NCI-H1417 (cell line): ENCODE results near the gene VPS36.
"Not testable (repeated sequence)": the region's sequence is repeated elsewhere in the genome, so short reads cannot be mapped to it uniquely, and the experiment has no call there.

Source experiments
- DNase-seq, 3 experiments: peaks; one replicate each; lab custom pipeline; 2025; lab: John Stamatoyannopoulos, UW

VPS36 gene, protein sequence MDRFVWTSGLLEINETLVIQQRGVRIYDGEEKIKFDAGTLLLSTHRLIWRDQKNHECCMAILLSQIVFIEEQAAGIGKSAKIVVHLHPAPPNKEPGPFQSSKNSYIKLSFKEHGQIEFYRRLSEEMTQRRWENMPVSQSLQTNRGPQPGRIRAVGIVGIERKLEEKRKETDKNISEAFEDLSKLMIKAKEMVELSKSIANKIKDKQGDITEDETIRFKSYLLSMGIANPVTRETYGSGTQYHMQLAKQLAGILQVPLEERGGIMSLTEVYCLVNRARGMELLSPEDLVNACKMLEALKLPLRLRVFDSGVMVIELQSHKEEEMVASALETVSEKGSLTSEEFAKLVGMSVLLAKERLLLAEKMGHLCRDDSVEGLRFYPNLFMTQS

DNA sequence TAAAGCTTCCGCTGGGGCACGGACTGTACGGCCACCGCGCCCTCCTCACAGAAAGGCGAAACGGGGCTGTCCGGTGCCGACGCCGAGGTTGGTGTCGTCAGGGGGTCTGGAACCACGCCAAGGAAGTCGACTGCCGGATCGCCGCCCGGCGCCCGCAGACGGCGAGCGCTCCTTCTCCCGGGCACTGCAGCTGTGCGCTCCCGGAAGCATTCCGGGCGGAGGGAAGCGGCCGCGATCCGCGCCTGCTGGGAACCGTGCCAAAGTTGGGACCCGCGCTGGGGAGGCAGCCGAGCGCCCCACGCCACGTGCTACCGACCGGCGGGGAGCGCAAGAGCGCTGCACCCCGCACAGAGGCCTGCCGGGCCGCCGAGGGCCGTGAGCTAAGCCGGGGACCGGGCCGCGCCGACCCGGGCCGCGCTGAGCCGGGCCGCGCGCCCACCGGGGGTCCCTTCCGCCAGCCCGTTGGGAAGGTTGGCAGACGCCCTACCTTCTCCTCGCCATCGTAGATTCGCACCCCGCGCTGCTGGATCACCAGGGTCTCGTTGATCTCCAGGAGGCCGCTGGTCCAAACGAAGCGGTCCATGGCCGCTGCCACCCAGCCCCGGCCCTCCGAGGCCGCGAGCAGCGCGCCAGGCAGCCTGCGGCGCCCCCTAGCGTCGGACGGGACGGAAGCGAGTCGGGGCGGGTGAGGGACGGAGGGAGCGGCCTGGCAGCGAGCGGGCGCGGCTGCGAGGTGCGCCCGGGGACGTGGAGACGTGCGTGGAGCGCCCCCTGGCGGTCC is at the start of gene VPS36:
VPS36 (minus strand) TSS at position 623 of the 781 bp plus-strand sequence; CDS start at position 583, 40 bp downstream.
- DNase-seq = peak; percentile 97 to 99 (median 99)

DNA sequence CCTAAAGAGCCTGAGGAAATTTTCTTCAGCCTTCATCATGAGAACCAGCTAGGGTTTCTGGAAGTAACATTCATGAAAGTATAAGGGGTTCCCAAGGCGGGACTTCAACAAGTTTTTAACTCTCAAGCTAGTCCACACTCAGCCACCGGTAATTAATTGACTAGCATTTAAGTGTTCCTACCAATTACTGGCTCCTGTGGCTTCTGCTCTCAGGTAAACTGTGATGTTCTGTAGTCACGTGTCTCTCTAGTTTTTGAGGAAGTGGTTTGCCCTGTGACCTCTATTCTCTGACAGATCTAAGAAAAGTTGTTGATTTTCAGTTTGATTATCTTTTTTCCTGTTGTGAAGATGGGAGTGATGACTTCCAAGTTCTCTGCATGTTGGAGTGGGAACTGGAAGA is 47.5 kb upstream of the VPS36 start:
- DNase-seq = not testable (repeated sequence)

GRCh38 chr13:52494241-52494640 is 43.8 kb upstream of the VPS36 start:
- not testable (repeated sequence) for DNase-seq

- DNase-seq = not testable (repeated sequence)
These were observed 40.6 kb upstream of the VPS36 start for GRCh38 chr13:52491015-52491414.

DNA sequence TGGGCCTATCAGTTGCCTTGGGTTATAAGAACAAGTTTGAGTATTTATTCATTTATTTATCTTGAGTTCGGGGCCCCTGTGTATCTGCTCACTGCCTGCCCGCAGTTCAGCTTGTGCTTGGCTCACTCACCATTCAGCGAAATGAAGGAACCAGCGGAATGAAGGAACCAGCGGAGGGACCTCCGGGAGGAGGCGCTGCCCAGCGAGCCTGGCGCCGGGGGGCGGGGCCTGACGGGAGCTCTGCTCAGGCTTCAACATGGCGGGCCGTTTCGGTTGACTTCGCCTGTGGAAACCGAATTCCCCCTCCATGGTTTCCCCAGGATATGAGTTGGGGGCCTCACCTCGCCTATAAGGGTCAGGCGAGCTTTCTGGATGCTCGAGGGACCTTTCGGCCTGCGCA is 38.3 kb upstream of the VPS36 start:
- DNase-seq = not testable (repeated sequence)

GRCh38 chr13:52487078-52487477 is 36.6 kb upstream of the VPS36 start:
- not testable (repeated sequence) for DNase-seq

GRCh38 chr13:52480677-52481428 is 30.4 kb upstream of the VPS36 start:
- not testable (repeated sequence) for DNase-seq

GRCh38 chr13:52468487-52468886 is 18.1 kb upstream of the VPS36 start:
- DNase-seq = not testable (repeated sequence)

DNA sequence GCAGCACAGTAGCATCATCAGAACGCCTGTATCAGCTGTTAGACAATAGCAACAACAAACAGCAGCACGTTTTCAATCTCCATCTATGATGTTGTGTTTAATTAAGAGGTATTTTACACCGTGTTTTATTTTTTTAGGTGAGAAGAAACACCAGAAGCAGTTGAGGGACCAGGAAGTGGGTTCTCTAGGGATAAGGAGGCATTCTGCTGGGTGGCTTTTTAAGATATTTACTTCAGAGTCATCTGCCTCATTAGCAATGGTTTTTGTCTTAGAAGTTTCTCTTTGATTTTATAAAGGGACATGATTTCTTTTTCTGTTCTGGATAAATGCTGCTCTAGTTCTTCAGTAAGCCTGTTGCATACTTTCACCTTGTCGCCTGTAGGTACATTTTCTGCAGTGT is 13.1 kb upstream of the VPS36 start:
- DNase-seq = no peak

- DNase-seq = no peak
These were observed 10.8 kb upstream of the VPS36 start for GRCh38 chr13:52461265-52461664.

- DNase-seq = no peak
These were observed 9.2 kb upstream of the VPS36 start for GRCh38 chr13:52459668-52460067.

- DNase-seq = peak; percentile 77 to 97 (median 95)
These were observed 5.2 kb upstream of the VPS36 start for GRCh38 chr13:52455677-52456041.

DNA sequence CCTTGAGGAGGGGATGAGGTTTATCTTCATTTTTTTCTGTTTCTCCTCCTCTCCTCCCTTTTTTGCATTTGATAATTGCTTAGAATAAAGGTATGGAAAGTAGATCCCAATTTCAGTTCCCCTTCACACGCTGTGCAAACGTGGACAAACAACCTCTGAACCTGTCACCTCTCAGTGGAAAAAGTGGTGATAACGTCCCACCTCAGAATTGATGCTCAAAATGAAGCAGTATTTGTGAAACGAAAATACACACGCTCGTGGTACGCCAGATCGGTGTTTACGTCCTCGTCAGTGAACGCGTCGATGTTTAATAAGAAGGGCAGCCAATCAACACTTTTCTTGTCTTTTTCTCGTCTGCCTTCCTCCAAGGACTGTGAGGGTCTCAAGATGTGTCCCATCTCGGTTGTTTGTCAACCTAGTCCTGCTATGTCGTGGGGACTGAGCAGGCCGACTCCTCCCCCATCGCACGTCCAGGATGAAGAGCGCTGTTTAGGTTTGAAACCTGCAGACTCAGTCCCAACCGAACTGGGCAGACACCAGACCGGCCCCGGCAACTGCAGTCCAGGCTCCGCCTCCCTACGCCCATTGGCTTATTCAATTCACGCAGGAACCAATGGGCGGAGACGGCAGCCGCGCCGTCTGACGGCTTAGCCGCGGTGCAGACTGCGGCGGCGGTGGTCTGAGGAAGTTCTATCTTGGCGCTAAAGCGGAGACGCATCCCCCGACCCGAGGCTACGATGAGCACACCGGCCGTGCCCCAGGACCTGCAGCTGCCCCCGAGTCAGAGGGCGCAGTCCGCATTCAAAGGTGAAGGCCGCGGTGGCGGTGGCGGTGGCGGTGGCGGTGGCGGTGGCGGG is 4.6 kb upstream of the VPS36 start, which contains the start of gene CKAP2:
CKAP2 (plus strand) TSS at position 659 of the 857 bp plus-strand sequence; CDS start at position 738, 79 bp downstream.
- DNase-seq = peak; percentile 97 to 99 (median 99)

DNA sequence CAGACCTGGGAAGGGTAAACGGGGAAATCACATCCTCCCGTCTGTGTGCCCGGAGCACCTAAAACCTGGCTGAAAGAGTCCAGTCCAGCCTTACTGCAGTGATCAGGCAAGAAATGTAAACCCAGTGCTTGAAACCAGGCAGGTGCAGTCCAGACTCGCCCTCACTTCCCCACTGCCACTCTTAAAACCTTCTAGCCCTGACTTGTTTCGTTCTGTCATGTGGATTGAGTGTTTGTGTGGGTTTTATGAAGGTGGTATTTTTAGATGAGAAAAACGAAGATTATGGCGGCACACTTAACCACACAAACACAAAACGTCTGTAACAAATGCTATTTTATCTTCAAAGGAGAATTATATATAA is 4.0 kb upstream of the VPS36 start:
- DNase-seq = peak; percentile 71 to 90 (median 82)

GRCh38 chr13:52452470-52452869 is 2.0 kb upstream of the VPS36 start:
- DNase-seq = no peak

- no peak for DNase-seq
These were observed 836 bp upstream of the VPS36 start for GRCh38 chr13:52451135-52451804.

DNA sequence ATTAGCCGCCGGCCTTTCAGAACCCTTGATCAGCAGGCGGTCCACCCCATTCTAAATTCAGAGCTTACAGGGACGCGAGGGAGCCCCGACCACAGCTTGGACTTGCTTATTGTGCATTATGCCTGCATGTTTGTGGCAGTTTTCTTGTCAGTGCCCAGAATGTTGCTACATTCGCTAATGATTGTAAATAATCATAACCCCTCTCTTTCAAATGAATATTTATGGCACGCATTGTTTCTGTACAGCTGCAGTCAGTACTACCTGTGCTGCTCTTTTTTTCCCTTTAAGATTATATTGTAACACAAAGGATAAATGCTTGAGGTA is 321 bp upstream of the VPS36 start:
- DNase-seq = no peak

GRCh38 chr13:52449331-52450011 is 963 bp downstream of the VPS36 start:
- DNase-seq = peak in 1 of 3 experiments; percentile 58

- DNase-seq = no peak
These were observed 2.5 kb downstream of the VPS36 start for GRCh38 chr13:52447815-52448552.

GRCh38 chr13:52447354-52447753 is 3.1 kb downstream of the VPS36 start:
- DNase-seq = no peak
